ENCODE data around the gene ADPGK. TPM values are rescaled to one million over a fixed set of nuclear protein-coding genes. Genes with fewer than 3 reads are reported as not detected.
A peak's percentile ranks its signal among the peaks of the same experiment; 100 is the strongest.

The ADPGK gene
- total RNA-seq, 1 experiment from 2014 or later = 54.8 TPM

- H3K27me3 Mint-ChIP-seq (ENCODE audit: low read depth) = peaks cover 16% of the 10 kb centered on the region
- Histone ChIP-seq H3K18ac (ENCODE audit: insufficient read length, low read depth, low read length) (no peak overlapping the region), H2BK20ac (ENCODE audit: low read depth, low read length, poor library complexity, severe bottlenecking) (no peak overlapping the region), H3K27ac (ENCODE audit: insufficient read length, low read depth, low read length) (no peak overlapping the region), H4K20me1 (ENCODE audit: control insufficient read depth, insufficient read depth, insufficient read length) (no peaks in the 10 kb centered on the region), H2BK5ac (ENCODE audit: insufficient read length, low read length) (no peak overlapping the region), H3K4ac (ENCODE audit: low read depth, low read length) (no peak overlapping the region), H3K23me2 (ENCODE audit: insufficient read length, low read depth, low read length, poor library complexity, severe bottlenecking) (peaks cover 4% of the 10 kb centered on the region), H2AK5ac (ENCODE audit: insufficient read length, low read length) (no peak overlapping the region), H2BK120ac (ENCODE audit: low read depth, low read length, poor library complexity, severe bottlenecking) (no peak overlapping the region), H3K9me3 (ENCODE audit: control insufficient read depth, low read depth, low read length) (no peaks in the 10 kb centered on the region), H4K91ac (ENCODE audit: insufficient read length, low read depth, low read length) (no peak overlapping the region), H3K14ac (ENCODE audit: insufficient read depth, low read length) (peak overlapping the region; percentile 45; the same call in 1 of the 2 replicates), H3K56ac (ENCODE audit: insufficient read length, low read depth, low read length) (no peak overlapping the region), H4K8ac (replicated peaks; ENCODE audit: insufficient read length, low read depth, low read length) (no peak overlapping the region), H3K27me3 (ENCODE audit: insufficient read depth, low read length) (no peaks in the 10 kb centered on the region), H3K23ac (ENCODE audit: insufficient read length, low read depth, low read length) (no peak overlapping the region), H2BK12ac (ENCODE audit: insufficient read length, low read depth, low read length) (no peak overlapping the region), H3K79me2 (ENCODE audit: insufficient read depth, low read length) (no peaks in the 10 kb centered on the region), H3K79me1 (ENCODE audit: insufficient read depth, low read depth, low read length, poor library complexity, severe bottlenecking) (no peaks in the 10 kb centered on the region), H2AFZ (ENCODE audit: low read length) (no peak overlapping the region), H3K4me2 (ENCODE audit: insufficient read depth, insufficient read length, low read length) (peak overlapping the region; percentile 35), H3K9ac (ENCODE audit: extremely low read depth, insufficient read length, low read length) (peak overlapping the region; percentile 60), H4K5ac (ENCODE audit: insufficient read length, low read depth, low read length) (no peak overlapping the region), H2BK15ac (ENCODE audit: low read depth, low read length) (no peak overlapping the region), H3K4me1 (ENCODE audit: insufficient read depth, low read length) (no peaks in the 10 kb centered on the region), H3T11ph (ENCODE audit: low read length) (no peak overlapping the region)
- peak; percentile 69 for DNase-seq
- no peaks in the 10 kb centered on the region for H3K36me3 Mint-ChIP-seq (ENCODE audit: insufficient read depth in 1 of 3, low read depth in 3 of 3)
- WGBS (ENCODE audit: extremely low coverage, insufficient read length, low lambda C conversion rate) = no CpG with 5 or more reads among the region's 72 CpGs
- peak overlapping the region; percentile 72 to 87 for H3K4me3 Mint-ChIP-seq
- peaks cover 10 to 12% of the 10 kb centered on the region in 2 experiments for H3K4me1 Mint-ChIP-seq
- H3K27ac Mint-ChIP-seq = no peak overlapping the region
- H3K9me3 Mint-ChIP-seq = no peaks in the 10 kb centered on the region
- TF ChIP-seq CTCF (conservative IDR thresholded peaks at IDR 0.05) = peak; percentile 63
Measured at GRCh38 chr15:72796515-72797337, 13.2 kb upstream of the ADPGK start.
